HS-27A (cell line): ENCODE data around the gene ANO1.

Experiments
- DNase-seq: peaks from one replicate; pipeline ENCODE4 v3.0.0-alpha.2; 2012; ENCODE audit warnings: low read depth, missing footprints

Gene ANO1

GRCh38 chr11:70164705-70165104 lies 86.6 kb downstream of the ANO1 start:
- no peak for DNase-seq

- DNase-seq = no peak
These were observed 89.0 kb downstream of the ANO1 start for GRCh38 chr11:70167120-70167519.

GRCh38 chr11:70167723-70168404 lies 89.7 kb downstream of the ANO1 start:
- no peak for DNase-seq

GRCh38 chr11:70168405-70168754 lies 90.3 kb downstream of the ANO1 start:
- no peak for DNase-seq

- DNase-seq = no peak
These were observed 91.0 kb downstream of the ANO1 start for GRCh38 chr11:70169127-70169526.

GRCh38 chr11:70169632-70170031 lies 91.5 kb downstream of the ANO1 start:
- no peak for DNase-seq

GRCh38 chr11:70170596-70171210 lies 92.6 kb downstream of the ANO1 start:
- no peak for DNase-seq

GRCh38 chr11:70173018-70173417 lies 94.9 kb downstream of the ANO1 start:
- DNase-seq = no peak

GRCh38 chr11:70174547-70175235 lies 96.6 kb downstream of the ANO1 start:
- DNase-seq = no peak

- no peak for DNase-seq
These were observed 97.2 kb downstream of the ANO1 start for GRCh38 chr11:70175236-70175698.

GRCh38 chr11:70176940-70177689 lies 99.0 kb downstream of the ANO1 start:
- DNase-seq = no peak

- DNase-seq = no peak
These were observed 102.8 kb downstream of the ANO1 start for GRCh38 chr11:70180906-70181305.

GRCh38 chr11:70182266-70182665 lies 104.1 kb downstream of the ANO1 start:
- DNase-seq = no peak

GRCh38 chr11:70183032-70183431 lies 104.9 kb downstream of the ANO1 start:
- no peak for DNase-seq

GRCh38 chr11:70183483-70184176 lies 105.5 kb downstream of the ANO1 start:
- DNase-seq = no peak

- no peak for DNase-seq
These were observed 106.3 kb downstream of the ANO1 start for GRCh38 chr11:70184396-70184795.

- DNase-seq = no peak
These were observed 107.4 kb downstream of the ANO1 start for GRCh38 chr11:70185348-70186055.

- DNase-seq = no peak
These were observed 108.3 kb downstream of the ANO1 start for GRCh38 chr11:70186420-70186819.

- DNase-seq = no peak
These were observed 108.8 kb downstream of the ANO1 start for GRCh38 chr11:70186936-70187335.

GRCh38 chr11:70187771-70188170 lies 109.7 kb downstream of the ANO1 start:
- DNase-seq = no peak

GRCh38 chr11:70189622-70190021 lies 111.5 kb downstream of the ANO1 start:
- DNase-seq = no peak
